ENCODE data around the gene UTS2R. TPM values are rescaled to one million over a fixed set of nuclear protein-coding genes. Genes with fewer than 3 reads are reported as not detected.

Gene UTS2R
- total RNA-seq, 4 donors from 2014 or later: not detected

GRCh38 chr17:82351713-82352488 is 19.7 kb upstream of the UTS2R start:
- no peak for TF ChIP-seq EP300 (IDR thresholded peaks at IDR 0.05)
- peak in 3 of 4 experiments; percentile 90 to 98 (median 96) for TF ChIP-seq CTCF (IDR thresholded peaks at IDR 0.05)
- peak; percentile 15 for TF ChIP-seq POLR2AphosphoS5 (IDR thresholded peaks at IDR 0.05)
- TF ChIP-seq POLR2A (IDR thresholded peaks at IDR 0.05): no peak
- Histone ChIP-seq H3K4me3 (no peak overlapping the region), H3K27me3 (peaks cover 31% of the 10 kb centered on the region), H3K9me3 (no peaks in the 10 kb centered on the region), H3K36me3 (no peaks in the 10 kb centered on the region), H3K27ac (no peak overlapping the region), H3K4me1 (peaks cover 0 to 21% (median 0%) of the 10 kb centered on the region in 3 donors)
- ATAC-seq: peak; percentile 72
- WGBS, 2 donors (ENCODE audit: low coverage in 1 of 2): 0% methylated on average over 3 of the region's 26 CpGs; no CpG with 5 or more reads in 1 of the 2 donors

- Histone ChIP-seq H3K9me3 (no peaks in the 10 kb centered on the region), H3K4me1 (peaks cover 0 to 21% (median 0%) of the 10 kb centered on the region in 3 donors), H3K27me3 (peaks cover 40% of the 10 kb centered on the region), H3K36me3 (no peaks in the 10 kb centered on the region), H3K4me3 (no peak overlapping the region), H3K27ac (no peak overlapping the region)
- no peak for ATAC-seq
- WGBS, 2 donors (ENCODE audit: low coverage in 1 of 2): no CpG with 5 or more reads among the region's 8 CpGs
- no peak for TF ChIP-seq POLR2A (IDR thresholded peaks at IDR 0.05)
- TF ChIP-seq CTCF (IDR thresholded peaks at IDR 0.05): no peak
- no peak for TF ChIP-seq POLR2AphosphoS5 (IDR thresholded peaks at IDR 0.05)
- no peak for TF ChIP-seq EP300 (IDR thresholded peaks at IDR 0.05)
Observed at GRCh38 chr17:82353484-82353883, 18.1 kb upstream of the UTS2R start.

DNA sequence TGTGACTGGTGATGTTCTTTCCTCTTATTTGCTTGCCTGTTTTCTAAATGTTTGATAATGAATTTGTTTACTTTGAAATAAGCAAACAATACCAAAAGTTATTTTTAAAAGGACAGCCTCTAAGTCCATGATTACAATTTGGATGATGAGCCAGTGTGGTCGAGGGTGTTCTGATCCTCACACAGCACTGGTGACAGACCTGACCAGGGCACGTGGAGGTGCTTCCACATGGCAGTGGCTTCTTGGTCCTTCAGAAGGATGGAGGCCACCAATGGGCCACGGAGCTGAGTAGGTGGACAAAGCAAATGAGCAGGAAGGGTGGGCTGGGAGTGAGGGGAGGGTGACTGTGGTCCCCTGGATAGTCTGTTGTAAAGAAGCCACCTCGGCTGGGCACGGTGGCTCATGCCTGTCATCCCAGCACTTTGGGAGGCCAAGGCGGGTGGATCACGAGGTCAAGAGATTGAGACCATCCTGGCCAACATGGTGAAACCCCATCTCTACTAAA is 16.7 kb upstream of the UTS2R start:
- TF ChIP-seq POLR2A (IDR thresholded peaks at IDR 0.05): no peak
- ATAC-seq: no peak
- Histone ChIP-seq H3K4me1 (peaks cover 0 to 21% (median 0%) of the 10 kb centered on the region in 3 donors), H3K27me3 (peaks cover 52% of the 10 kb centered on the region), H3K4me3 (no peak overlapping the region), H3K27ac (no peak overlapping the region), H3K36me3 (no peaks in the 10 kb centered on the region), H3K9me3 (no peaks in the 10 kb centered on the region)
- WGBS, 2 donors (ENCODE audit: low coverage in 1 of 2): 74 to 90% methylated on average over 3 of the region's 7 CpGs

GRCh38 chr17:82355770-82356427 is 15.7 kb upstream of the UTS2R start:
- ATAC-seq: no peak
- Histone ChIP-seq H3K27ac (no peak overlapping the region), H3K4me1 (peaks cover 0 to 21% (median 0%) of the 10 kb centered on the region in 3 donors), H3K4me3 (no peak overlapping the region), H3K9me3 (no peaks in the 10 kb centered on the region), H3K27me3 (peaks cover 45% of the 10 kb centered on the region), H3K36me3 (no peaks in the 10 kb centered on the region)
- TF ChIP-seq EP300 (IDR thresholded peaks at IDR 0.05) (no peak), POLR2AphosphoS5 (IDR thresholded peaks at IDR 0.05) (no peak), POLR2A (IDR thresholded peaks at IDR 0.05) (no peak), CTCF (IDR thresholded peaks at IDR 0.05) (no peak)
- WGBS, 2 donors (ENCODE audit: low coverage in 1 of 2): 58% methylated on average over 5 of the region's 11 CpGs; no CpG with 5 or more reads in 1 of the 2 donors

DNA sequence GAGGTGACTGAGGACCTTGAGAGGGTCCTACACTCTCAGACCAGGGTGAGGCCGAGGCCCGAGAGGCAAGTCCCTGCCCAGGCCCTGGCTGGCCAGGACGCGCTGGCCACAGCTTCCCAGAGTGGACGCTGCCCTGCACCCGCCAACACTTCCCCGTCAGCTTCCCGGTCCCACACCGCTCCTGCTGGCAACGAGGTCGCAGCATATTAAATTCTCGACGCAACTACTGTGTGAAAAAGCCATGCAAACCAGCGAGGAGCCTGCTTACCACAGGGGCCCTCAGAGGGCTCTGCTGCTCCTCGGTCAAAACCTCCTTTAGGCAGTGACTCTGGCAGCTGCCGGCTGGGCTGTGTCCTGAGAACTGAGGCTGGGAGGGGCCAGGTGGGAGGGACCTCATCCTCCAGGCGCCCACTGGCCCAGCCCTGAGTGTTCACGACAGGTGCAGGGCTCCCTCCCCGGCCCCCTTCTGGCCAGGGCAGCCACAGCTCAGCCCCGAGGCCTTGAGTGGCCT is 14.7 kb upstream of the UTS2R start:
- Histone ChIP-seq H3K4me1 (peaks cover 0 to 16% (median 0%) of the 10 kb centered on the region in 3 donors), H3K9me3 (no peaks in the 10 kb centered on the region), H3K4me3 (no peak overlapping the region), H3K27me3 (peaks cover 38% of the 10 kb centered on the region), H3K27ac (no peak overlapping the region), H3K36me3 (no peaks in the 10 kb centered on the region)
- no peak for ATAC-seq
- WGBS, 2 donors (ENCODE audit: low coverage in 1 of 2): 31% methylated on average over 5 of the region's 20 CpGs; no CpG with 5 or more reads in 1 of the 2 donors
- no peak for TF ChIP-seq POLR2A (IDR thresholded peaks at IDR 0.05)
- no peak for TF ChIP-seq CTCF (IDR thresholded peaks at IDR 0.05)
